Activated CD4-positive, alpha-beta T cell treated with anti-CD3 and anti-CD28 coated beads for 4 hours (primary cell): ENCODE measurements around the gene NR4A3.
"Not testable (repeated sequence)": the region's sequence is repeated elsewhere in the genome, so short reads cannot be mapped to it uniquely, and the experiment has no call there.

Source experiments
- DNase-seq, 2 donors: peaks; one replicate each; pipeline ENCODE4 v3.0.0-alpha.2; 2020

Gene NR4A3

DNA sequence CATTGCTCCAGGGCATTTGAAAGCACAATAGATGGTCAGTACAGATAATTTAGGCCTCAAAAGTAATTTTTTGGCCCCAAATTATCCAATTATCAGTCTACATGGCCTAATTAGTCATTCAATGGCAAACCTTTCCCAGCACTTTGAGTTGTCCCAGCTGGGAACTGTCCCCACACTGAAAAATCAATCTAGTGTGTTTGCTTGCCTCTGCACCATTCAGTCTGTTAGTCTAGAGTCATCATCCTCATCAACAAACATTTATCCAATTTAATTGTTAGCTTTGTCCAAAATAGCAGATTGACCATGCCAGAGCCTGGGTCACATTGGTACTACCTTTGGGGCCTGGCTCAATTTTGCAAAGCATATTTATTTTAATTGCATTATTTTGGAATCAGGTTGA lies 13.9 kb downstream of the NR4A3 start:
- DNase-seq, result no peak

DNA sequence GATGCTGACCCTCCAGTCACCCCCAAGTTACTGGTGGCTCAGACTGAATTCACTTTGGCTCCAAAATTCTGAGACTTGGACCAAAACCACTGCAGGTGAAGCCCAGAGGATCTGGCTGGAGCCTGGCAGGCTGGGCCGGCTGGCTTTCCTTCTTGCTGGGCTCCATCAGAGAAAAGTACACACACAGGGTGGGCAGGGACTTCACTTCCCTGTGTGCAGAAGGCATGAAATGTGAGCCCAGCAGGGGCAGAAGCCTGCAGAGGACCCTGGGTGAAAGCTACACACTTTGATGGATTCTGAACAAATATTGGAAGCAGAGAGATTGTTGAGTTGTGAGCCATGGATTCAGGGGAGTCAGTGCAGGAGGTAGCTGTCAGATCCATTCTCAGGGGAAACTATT lies 18.4 kb downstream of the NR4A3 start:
- no peak for DNase-seq

DNA sequence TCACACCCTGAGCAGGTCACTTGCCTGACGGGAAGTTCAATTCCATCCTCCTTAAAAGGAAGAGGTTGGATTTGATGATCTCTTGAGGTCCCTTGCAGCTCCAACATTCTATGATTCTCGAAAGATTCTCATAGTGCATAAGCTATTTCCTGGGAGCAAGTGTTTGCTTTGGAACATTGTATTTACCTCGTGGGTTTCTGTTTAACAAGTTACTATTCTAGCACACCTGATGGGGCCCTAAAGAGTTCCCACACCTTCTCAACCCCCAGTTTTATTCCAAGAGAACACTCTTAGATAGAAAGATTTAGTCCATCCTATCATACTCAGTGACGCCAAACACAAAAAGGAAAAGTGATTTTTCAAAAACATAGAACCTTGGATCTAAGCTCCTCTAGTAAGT lies 23.4 kb downstream of the NR4A3 start:
- no peak for DNase-seq

DNA sequence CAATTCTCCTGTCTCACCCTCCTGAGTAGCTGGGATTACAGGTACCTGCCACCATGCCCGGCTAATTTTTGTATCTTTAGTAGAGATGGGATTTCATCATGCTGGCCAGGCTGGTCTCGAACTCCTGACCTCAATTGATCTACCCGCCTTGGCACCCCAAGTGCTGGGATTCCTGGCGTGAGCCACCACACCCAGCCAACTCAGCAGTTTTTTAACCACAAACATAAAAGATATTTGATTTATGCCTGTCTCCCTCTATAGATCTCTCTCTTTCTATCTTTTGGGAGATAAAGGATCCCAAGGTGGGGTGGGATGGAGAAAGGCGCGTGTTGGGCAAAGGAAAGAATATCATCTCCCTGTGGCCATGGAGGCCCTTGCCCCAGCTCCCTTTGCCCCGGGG lies 26.8 kb downstream of the NR4A3 start:
- no peak for DNase-seq

DNA sequence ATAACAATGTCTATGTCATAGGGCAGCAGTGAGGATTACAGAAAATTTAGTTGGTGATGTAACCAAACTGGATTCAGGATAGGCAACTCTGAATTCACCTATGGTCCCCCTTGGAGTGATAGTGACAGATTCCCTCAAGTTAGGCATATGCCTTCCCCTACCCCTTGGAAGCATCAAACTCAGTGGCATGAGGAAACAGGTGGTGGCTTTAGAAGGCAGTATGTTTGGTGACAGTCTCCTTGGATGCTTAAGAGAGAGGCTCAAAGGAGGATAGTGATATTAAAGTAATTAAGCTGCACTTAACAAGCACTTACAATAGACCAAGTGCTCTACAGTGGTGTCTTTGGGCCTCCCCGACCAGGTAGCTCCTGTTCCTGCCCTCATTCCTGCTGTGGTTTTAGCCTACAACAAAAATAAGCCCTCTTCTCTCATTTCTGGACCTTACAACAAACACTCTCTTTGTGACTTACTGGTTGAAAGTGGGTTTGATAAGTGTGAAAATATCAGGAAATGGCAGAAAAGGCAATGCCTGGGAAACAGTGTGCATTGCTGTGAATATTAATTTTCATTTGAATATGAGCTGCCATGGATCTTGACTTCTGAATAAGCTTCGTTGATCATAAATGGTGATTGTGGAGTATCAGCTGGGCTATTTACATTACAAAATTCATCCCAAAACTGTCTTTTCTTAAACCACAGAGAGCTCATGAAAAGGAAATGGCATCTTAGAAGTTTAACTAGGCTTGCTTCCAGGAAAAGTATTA lies 29.2 kb downstream of the NR4A3 start:
- DNase-seq, result no peak

DNA sequence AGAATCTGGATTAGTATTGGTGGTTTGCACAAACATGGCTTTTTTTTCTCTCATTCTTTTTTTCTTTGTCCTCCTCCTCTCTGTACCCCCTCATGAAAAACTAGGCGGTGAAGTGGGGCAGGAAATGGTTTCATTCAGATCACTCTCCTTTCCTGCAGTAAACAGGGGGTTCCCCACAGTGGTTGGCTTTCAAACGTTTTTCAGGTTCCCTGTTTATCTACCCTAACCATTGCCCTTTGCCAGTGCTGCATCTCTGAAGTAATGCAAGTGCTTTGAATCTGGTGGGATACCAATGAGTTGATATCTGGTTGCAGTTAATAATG lies 29.8 kb downstream of the NR4A3 start:
- no peak for DNase-seq

DNA sequence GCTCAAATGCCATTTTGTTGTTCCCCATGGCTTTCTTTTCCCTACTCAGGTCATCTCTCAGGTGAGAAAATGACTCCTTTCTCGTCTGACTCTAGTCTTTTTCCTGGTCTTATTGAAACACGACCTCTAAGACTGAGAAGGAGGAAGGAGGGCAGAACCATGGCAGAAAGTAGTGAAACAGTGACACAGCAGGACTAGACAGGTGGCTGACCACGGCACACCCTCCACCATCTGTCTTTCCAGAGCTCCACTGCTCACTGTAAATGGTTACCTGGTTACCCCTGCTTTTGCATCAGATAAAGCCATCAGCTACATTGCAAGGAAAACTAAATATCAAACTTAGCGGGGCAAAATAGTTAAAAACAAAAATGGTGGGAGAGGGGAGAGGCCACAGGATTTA lies 30.9 kb downstream of the NR4A3 start:
- no peak for DNase-seq

DNA sequence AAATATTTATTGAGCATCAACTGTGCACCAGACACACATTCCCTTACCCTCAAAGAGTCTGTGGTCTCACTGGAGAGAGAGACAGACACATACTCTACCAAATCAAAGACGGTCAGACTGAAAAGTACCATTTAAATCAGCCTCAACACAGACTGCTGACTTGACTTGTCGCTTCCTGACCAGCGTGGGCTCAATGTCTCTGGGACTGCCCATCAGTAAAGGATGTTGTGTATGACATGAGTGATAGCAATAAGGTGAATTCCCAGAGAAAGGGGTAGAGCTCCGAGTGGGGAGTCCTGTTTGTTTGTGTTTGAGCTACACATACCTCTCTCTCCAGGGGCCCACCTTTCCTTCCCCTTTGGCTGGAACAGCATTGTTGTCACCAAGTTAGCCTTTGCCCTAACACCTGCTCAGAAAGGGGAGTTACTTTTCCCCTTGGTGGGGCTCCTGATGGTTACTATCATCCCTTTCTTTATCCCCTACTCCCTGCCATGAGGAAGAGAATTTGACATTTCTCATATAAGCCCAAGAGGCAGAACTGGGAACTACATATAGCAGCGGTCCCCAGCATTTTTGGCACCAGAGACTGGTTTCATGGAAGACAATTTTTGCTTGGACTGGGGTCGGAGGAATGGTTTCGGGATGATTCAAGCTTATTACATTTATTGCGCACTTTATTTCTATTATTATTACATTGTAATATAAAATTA lies 33.9 kb downstream of the NR4A3 start:
- DNase-seq, result no peak

DNA sequence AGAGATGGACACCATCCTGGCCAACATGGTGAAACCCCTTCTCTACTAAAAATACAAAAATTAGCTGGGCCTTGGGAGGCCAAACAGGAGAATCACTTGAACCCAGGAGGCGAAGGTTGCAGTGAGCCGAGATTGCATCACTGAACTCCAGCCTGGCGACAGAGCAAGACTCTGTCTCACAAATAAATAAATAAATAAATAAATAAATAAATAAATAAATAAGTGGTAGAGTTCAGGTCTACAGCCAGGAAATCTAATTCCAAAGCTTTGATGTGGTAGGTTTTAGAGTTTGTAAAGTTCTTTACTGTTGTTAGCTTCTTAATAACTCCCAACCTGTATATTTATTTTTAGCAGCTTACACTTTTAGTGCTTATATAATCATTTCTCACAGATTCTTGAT lies 35.9 kb downstream of the NR4A3 start:
- not testable (repeated sequence) for DNase-seq

DNA sequence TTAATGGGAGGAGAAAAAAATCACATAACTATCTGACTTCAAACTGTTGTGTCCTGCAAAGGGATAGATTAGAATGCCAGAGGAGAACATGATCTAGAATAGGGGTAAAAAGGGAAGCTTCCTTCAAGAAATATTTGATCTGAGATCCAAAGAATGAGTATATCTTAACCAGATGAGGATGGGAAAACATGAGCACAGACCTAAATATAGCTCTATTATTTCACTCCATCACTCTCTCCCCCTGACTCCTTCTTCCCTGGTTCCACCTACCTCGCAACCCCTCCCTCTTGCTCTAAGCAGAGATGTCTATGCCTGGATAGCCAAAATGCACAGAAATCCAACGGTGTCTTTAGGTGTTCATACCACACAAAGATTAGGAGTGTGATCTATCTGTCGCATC lies 36.4 kb downstream of the NR4A3 start:
- DNase-seq, result no peak

DNA sequence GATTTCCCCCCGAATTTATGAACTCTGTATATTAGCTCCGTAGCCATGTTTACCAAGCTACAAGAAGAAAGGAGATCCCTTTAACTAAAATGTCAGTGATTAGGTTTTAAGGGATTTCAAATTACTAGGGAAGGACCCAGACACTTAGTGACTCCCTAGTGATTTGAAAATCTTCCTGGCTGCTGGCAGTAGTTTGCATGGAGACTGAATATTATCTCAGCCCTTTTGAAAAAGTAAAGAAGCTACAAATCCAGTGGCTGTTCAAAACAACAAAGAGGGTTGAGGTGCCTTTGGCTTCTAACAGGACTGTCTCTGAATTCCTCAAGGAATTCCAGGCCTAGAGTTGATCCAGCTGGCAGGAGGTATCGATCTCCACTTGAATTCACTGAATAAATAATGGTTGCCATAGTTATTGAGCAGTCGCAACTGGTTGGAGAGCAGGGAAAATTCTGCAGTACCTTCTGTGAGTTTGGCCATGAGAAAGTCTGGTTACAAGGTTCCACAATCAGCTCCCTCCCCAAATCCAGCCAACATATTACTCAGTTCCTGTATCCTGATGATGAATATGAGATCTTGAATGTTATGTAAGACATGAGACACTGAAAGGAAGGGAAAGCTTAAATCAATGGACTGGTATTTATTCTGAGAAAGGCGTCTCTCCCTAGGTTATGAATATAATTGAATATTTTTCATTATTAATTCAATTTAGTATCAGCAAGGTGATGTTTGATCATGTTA lies 37.7 kb downstream of the NR4A3 start:
- no peak for DNase-seq

DNA sequence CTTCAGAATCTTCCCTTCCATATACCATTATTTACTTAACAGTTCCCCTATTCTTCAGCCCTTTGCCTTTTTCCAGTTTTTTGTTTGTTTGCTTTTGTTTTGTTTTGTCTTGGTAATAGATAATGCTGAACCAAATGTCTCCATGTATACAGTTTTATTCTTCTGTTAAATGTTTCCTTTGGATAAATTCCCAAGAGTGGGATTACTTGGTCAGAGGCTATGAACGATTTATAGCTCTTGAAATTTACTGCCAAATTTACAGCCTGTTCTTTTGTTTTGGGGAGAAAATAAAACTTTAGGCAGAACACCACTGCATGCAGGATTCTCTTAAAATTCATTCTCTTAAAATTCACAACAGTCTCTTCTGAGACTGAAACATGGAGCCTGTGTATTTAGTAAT lies 38.6 kb downstream of the NR4A3 start:
- DNase-seq, result no peak

DNA sequence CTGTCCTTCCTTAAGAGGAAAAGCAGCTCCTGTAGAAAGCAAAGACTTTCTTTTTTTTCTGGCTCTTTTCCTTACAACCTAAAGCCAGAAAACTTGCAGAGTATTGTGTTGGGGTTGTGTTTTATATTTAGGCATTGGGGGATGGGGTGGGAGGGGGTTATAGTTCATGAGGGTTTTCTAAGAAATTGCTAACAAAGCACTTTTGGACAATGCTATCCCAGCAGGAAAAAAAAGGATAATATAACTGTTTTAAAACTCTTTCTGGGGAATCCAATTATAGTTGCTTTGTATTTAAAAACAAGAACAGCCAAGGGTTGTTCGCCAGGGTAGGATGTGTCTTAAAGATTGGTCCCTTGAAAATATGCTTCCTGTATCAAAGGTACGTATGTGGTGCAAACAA lies 42.3 kb downstream of the NR4A3 start:
- no peak for DNase-seq

DNA sequence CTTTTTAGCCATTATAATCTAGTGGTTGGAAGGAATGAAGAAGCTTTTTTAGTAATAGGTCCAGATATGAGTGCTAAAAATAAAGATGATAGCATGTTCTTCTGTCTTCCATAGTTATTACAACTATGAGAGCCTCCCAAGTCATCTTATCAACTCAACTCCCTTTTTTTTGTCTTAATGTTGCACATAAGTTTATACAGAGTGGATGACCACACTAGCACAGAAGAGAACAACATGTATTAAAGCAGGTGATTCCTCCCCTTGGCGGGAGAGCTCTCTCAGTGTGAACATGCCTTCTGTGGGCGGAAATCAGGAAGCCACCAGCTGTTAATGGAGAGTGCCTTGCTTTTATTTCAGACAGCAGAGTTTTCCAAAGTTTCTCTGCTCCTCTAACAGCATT lies 44.7 kb downstream of the NR4A3 start:
- DNase-seq, result no peak

DNA sequence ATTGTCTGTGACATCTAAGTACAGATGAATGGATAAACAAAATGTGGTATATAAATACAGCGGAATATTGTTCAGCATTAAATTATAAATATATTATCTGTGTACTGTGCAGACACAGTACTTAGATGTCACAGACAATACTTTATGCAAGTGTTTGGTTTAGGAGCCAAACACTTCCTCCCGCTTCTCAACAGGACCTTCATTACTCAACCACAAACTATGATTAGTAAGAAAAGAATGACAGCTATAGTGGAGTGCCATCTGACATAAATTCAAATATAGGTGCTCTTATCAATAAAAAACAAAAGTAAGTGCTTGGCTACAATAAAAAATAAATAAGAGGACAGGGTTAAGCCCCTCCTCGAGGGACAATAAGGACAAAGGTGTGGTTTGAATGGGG lies 45.9 kb downstream of the NR4A3 start:
- no peak for DNase-seq

DNA sequence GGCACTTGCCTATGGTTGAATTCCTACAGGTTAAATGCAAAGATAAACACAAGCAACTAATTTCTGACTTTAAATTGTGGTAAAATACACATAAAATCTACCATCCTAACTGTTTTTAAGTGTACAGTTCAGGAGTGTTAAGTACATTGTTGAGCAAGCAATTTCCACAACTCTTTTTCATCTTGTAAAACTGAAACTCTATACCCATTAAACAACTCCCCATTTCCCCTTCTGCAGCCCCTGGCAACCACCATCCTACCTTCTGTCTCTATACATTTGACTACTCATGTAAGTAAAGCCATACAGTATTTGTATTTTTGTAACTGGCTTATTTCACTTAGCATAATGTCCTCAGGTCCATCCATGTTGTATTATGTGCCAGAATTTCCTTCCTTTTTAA lies 46.3 kb downstream of the NR4A3 start:
- DNase-seq, result no peak

DNA sequence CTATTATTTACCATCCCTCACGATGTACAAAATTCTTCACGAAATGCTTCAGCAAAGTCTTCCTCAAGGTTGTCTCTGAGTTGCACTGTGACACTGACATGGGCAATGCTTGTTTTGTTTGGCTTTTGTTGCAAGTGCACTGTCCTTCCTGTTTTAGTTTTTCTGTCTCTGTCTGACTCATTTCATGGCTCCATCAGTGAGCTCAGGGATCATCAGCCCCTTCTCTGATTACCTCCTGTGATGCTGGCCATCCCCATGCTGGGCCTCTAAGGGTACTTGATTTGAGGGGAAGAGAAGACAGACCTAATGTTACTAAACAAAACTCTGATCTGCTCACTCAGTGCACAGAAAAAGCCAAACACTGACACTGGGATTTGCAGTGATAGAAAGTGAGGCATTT lies 47.2 kb downstream of the NR4A3 start:
- no peak for DNase-seq

DNA sequence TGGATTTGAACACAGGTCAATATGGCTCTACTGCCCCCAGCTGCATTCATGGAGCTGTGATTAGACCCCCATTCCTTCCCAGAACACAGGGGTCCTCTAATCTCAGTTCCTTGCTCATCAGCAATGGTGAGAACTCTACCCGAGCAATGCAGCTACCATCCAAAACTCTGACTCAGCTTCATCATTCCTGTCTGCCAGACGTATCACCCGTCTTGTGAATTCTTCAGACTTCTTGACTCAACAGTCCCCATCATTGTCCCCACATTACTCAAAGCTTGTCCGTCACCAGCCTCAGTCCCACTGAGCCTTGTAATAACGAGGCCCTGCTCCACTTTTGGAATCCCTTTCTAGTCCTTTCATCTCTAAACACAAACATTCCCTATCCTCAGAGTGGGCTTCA lies 48.4 kb downstream of the NR4A3 start:
- no peak for DNase-seq

DNA sequence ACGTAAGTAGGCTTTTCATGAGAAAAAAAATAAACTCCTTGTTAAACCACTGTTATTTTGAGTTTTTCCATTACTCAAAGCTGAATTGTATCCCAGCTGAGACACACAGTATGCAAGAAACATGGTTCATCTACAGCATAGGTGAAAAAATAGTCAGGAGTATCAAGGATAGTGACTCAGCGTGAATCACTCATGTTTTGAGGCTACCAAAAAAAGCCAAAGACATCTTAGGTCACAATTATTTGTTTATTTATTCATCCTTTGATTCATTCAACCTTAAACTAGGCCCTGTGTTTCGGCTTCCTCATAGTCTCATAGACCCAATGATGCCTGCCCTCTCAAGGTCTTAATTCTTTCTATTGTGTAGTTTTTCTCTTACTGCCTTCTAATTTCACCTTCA lies 51.8 kb downstream of the NR4A3 start:
- no peak for DNase-seq

DNA sequence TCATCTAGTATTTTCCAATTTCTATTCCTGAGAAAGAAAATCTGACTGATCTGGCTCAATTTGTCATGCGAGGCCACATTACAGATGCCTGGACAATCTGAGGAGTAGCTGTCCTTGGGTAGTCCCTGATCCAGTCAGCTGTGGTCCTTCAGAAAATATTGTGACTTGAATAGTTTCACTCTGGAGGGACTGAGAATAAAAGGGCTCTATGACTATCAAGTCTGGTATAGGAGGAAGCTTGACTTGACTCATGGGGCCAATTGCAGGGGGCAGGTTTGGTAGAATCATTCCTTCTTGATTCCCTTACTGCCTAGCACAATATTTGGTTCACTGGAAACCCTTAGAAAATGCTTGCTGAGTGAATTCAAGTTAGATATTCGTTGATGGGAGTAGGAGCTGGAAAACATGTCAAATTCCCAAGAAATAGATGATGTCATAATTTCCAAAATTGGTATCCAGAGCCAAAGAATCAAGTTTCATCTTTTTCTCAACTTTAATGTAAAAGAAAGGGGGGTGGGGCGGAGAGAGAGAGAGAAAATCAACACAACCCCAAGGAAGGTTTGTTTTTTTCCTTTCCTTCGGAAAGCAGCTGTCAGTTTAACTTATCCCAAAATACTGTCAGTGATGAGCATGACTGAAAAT lies 52.4 kb downstream of the NR4A3 start:
- DNase-seq, result no peak

DNA sequence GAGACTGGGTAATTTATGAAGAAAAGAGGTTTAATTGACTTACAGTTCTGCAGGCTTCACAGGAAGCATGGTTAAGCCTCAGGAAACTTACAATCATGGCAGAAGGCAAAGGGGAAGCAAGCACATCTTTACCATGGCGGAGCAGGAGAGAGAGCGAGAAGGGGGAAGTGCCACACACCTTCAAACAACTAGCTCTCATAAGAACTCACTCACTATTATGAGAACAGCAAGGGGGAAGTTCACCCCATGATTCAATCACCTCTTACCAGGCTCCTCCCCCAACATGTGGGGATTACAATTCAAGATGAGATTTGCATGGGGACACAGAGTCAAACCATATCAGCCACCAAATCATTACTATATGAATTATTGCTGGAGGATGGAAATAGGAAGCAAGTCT lies 54.5 kb downstream of the NR4A3 start:
- no peak for DNase-seq

DNA sequence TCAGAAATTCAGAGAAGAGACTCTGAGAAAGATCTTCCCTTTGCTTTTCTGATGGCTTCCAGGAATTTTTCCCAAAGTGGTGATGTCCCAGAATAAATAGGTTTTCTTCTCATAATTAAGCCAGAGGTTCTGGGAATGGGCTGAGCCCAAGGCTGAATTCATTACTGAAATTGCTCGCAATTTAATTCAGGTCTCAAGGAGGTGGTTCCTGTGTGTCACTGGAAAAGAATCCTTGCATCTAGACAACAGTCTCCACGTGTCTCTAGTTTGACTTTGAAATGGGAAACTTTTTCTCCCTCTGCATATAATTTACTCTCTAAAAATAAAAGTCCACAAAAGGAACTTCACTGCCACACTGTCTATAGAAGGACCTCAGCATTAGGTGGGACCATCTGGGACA lies 57.0 kb downstream of the NR4A3 start:
- DNase-seq, result no peak

DNA sequence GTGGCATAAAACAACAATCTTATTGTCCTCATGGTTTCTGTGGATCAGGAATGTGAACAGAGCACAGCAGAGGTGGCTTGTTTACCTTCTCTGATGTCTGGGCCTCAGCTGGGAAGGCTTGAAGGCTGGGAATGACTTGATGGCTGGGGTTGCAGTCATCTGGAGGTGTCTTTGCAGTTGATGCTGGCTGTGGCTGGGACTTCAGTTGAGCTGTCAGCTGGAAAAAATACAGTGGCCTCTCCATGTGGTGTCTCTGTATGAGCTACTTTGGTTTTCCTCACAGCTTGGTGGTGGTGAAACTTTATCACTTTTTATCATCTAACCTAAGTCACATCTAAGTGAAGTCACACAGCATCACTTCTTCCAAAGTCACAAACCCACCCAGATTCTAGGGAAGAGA lies 60.1 kb downstream of the NR4A3 start:
- no peak for DNase-seq

DNA sequence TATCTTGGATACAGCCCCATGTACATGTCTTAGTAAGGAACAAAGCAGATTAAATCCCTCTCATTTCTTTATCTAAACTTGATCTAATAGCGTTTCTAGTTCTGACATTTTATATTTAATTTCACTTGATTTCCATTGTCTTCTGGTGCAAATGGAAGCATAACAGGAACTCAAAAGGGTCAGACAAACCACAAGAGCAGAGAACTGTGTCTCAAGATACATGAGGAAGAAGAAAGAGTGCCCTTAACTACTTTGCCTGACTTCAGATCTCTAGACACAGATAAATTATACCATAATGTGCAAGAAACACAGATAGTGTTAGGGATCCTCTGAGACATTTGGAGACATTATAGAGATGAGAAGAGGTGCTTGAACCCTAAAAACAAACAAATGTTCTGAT lies 64.1 kb downstream of the NR4A3 start:
- no peak for DNase-seq
